Activated naive CD4-positive, alpha-beta T cell (primary cell): ENCODE data around the gene DLGAP1.
"Not testable (repeated sequence)": the region's sequence is repeated elsewhere in the genome, so short reads cannot be mapped to it uniquely, and the experiment has no call there.

Source experiments
- DNase-seq, 4 experiments: peaks; one replicate each; lab custom pipeline; 2025; lab: John Stamatoyannopoulos, UW

DLGAP1 gene

DNA sequence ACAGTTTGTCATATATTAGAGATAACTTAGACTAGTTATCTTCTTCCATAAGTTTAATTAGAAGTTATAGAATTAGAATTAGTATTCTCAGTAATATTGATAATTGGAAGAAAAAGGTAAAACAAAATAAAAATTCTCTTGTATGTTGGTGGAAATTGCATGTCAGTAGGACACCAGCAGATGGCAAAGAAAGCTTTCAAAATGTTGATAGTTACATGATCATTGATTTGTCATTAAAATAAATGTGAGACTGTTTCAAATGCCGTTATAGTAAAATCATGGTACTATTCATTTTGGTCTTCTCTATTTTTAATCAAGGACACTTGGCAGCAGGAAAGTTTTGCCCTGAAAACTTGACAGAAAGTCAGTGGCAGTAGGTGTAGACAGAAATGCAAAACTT lies 734.9 kb downstream of the DLGAP1 start:
- DNase-seq = no peak

DNA sequence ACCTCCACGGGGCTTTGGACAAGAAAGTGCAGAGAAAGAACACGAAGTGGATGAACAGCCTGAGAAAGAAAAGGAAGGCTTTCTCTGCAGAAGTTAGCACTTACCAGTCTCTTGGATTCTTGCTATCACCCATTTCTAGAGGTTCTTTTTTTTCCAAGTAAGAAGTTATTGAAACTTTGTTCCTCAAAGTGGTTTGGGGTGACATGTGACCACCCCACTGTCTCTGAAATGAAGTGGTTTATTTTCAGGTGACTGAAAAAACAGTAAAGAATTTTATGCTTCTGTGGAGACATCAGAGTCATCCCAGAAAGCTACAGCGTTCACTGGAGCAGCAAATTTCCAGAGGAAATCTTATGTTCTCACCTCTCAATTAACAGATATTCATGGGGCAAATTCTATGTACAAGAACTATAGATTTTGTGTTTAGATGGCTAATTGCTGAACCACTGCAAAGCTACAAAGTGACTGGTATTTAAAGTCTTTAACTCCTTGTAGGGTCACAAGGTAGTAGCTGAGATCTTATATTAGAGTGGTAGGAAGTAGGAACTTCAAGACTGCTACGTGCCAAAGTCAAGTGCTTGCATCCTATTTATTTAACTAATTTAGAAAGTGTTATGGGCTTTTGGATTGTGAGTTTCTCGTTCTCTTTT lies 737.6 kb downstream of the DLGAP1 start:
- no peak for DNase-seq

DNA sequence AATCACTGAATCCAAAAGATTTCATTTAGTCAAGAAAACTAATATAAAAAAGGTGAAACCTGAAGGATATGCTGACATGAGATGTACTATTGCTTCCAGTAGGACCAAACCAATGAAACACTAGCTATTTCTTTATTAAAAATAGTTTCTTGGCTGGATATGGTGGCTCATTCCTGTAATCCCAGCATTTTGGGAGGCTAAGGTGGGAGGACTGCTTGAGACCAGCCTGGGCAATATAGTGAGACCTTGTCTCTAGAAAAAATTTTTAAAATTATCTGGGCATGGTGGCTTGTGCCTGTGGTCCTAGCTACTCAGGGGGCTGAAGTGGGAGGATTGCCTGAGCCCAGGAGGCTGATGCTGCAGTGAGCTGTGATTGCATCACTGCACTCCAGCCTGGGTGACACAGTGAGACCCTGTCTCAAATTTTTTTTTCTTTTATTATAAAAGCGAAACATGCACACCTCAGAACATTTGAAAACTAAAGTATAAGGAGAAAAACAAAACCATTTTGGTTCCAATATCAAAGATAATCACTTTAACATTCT lies 738.9 kb downstream of the DLGAP1 start:
- no peak for DNase-seq

DNA sequence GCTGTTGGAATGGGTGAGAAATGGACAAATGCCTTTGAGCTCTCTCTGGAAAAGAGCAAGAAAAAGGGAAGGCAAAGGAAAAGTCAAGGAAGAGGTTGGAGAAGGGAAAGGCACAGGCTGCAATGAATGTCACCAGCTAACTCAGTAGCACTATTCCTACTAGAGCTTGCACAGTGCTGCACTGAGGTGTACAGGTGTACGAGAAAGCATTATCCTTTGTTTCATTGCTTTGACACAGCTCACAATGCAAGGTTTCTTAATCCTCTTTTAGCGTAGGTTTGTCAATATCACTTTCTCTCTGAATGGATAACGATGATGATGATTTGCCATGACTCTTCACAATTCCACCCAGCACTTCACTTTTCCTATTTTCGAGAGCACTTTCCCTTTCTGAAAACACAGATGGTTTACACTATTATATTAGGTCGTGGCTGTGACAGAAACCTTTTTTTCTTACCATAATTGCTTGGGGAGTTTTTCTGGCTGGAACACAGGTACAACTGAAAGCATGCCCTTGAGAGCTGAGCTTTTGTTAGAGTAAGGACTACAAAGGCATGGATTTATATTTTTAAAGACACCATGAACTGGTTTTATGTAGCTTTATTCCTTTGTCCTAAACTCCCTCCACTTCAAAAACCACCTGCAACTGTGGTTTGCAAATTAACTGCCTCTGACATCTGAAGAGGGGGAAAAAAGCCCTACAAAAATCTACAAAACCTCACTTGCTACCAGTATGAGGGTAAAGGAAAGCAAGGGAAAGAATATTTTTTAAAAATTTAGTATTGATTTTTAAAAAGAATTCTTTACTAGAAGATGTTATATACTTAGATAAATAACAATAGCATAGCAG lies 739.7 kb downstream of the DLGAP1 start:
- no peak for DNase-seq

DNA sequence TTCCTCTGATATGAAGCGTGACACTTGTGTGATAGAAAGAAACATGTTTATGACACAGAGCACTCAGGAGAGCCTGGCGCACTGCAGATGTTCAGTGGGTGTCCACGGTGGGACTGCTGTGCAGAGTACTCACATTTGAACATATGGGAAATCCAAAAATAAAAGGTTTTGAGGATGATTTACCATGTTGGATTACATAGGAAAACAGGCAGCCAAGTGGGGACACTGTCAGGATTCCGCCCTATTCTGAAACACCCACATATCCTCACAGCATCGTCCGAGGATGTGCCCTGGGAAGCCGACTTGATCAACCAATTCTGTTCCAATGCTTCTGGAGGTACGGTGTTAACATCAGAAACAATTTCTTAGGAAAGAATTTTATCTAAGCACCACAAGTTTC lies 741.4 kb downstream of the DLGAP1 start:
- DNase-seq = no peak

DNA sequence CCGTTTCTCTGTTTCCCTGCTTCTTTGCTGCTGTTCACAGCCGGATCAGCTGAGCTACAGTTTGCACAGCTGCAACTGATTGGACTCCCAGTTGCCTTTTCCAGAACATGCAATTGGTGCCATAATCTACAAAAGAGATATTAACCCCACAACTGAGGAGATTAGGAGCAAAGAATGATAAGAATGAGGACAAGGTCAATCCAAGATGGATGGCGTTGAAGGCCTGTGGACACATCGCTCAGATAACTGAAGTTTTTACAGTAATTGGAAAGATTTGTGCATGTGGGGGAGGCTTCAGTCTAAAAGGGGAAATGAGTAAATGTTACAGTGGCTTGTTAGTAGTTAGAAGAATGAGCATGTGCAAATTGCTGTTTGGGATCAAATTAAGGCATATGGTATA lies 741.9 kb downstream of the DLGAP1 start:
- DNase-seq = no peak

DNA sequence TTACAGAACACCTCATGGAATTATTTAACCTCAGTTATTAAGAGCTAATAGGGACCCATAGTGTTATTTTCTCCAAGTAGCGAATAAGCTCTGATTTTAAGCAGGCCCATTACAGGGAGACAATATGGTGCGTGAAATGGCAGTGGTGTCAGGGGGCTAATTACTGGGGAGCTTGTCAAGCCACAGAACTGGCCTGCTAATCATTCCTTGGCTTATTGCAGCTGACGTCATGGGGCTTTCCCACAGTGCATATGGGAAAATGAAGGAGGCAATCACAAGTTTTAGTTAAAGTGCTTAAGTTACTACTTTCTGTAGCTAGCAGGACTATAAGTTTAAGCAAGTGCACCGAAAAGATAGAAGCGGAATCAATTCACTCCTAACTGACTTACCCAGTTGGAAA lies 742.6 kb downstream of the DLGAP1 start:
- no peak for DNase-seq

DNA sequence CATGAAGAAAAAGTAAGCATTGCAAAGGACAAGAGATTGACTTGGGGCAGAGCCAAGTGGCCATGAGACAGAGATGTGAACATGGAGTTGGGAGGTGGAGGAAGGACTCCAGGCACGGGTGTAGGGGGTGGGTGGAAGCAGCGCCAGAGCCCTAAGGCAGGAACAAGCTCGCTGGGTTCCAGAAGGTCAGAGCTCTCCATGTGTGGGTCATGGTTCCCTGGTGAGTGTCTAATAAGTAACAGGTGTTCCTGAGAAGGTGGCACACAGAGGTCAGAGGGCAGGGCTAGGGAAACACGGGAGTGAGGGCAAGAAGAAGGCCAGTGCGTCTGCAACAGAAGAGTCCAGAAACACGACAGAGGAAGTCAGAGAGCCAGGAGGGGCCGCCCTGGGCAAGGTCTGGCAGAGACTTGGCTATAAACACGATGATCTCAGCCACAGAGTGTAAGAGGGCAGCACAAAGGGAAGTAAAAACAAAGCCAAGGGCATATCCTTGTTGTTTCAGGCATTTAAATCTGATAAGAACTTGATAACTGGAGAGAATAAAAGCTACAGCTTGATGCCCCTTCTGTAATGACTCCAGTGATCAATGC lies 744.3 kb downstream of the DLGAP1 start:
- DNase-seq = no peak

DNA sequence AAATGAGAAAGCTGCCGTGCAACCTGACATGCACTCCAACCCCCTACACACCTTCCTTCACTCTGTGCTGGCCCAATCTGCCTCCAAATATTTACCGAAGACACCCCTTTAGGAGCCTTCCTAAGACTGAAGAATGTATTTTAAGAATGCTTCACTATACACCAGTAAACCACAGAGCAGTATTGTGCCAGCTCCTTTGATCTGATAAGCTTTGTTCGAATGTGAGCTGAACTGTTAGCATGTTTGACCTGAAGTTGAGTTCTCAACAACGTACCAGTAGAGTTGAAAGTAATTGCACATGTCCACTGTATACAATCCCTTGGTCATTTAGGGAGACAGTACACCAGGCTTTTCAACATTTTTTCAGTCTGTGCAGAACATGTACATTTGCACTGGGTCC lies 745.9 kb downstream of the DLGAP1 start:
- DNase-seq = no peak

DNA sequence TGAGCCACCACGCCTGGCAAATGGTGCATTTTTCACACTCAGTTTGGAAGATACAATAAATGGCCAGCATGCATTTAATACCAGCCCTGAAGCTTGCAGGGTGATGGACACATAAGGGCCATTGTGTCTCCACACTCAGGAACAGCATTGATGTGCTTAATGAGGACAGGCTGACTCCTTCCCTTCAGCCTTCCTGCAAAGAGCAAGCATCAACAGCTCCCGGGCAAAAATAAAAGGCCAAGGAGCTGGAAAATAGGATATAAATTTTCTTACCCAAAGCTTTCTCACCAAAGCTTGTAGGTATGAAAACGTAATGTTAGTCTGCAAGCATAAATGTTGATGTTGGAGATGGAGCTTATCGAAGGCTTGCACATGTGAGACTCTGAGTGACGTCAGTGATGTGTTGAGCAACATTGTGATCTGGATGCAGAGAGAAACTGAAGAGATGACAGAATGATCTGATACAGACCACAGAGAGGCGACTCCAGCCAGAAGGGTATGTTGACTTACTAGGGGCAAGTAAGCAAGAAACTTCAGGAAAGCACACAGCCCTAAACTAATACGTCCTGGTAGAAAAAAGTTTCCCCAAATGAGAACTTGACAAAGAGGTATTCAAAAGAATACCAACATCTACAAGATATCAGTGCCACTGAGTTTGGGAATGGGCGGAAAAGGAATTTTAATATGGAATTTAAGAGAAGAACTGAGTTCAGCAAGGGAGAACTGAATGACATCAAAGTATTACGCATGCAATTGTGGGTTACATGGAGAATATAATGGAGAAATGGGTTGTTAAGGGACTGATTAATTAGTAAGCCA lies 748.6 kb downstream of the DLGAP1 start:
- no peak for DNase-seq

DNA sequence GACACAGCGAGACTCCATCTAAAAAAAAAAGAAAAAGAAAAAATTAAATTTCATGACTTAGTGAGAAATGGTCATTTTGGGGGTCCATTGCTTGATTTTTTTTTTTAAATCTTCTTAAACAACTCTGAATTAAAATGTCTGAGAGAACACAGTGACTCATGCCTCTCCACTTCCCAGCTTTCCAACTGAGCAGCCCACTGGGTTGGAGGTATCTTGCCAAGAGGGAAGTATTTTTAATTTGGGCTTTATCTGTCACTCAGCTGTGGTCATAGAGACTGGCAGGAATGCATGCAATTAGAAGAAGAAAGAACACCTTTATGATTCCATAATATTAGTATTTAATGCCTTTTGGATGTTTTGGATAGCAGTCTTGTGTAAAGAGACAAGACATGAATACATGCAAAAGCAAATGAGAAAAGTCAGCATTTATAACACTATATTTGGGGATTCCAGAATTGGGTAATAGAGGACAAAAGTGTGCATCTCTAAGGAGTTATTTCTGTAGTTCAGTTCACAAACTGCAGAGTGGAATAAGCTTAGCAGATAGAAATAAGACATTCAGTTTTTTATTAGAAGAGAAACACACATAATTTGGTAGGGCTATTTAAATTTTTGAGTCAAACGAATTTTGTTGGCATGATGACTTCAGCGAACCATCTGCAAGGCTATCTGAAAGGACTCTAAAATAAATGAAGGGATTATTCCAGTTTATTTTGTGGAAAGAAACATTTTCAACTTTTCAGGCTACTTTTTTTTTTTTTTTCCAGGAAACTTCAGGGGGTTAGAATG lies 750.4 kb downstream of the DLGAP1 start:
- no peak for DNase-seq

DNA sequence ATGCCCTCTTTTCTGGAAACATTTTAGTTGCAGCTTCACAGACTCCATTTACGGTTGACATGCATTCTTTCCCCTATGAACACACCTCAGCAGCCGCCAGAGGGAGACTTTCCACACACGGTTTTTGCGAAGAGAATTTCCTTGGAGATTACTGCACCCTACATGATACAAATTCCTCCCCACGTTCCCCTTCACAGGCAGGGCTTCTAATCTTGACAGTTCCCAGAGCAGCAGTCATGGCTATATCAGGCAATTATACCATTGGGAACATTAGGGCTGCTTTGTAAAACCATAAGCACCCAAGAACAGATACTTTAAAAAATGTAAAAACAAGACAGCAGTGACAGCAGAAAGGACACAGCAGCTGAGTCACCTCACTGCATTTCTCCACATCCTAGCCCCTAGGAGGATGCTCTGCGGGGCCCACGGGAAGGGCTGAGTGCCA lies 751.4 kb downstream of the DLGAP1 start:
- no peak for DNase-seq

DNA sequence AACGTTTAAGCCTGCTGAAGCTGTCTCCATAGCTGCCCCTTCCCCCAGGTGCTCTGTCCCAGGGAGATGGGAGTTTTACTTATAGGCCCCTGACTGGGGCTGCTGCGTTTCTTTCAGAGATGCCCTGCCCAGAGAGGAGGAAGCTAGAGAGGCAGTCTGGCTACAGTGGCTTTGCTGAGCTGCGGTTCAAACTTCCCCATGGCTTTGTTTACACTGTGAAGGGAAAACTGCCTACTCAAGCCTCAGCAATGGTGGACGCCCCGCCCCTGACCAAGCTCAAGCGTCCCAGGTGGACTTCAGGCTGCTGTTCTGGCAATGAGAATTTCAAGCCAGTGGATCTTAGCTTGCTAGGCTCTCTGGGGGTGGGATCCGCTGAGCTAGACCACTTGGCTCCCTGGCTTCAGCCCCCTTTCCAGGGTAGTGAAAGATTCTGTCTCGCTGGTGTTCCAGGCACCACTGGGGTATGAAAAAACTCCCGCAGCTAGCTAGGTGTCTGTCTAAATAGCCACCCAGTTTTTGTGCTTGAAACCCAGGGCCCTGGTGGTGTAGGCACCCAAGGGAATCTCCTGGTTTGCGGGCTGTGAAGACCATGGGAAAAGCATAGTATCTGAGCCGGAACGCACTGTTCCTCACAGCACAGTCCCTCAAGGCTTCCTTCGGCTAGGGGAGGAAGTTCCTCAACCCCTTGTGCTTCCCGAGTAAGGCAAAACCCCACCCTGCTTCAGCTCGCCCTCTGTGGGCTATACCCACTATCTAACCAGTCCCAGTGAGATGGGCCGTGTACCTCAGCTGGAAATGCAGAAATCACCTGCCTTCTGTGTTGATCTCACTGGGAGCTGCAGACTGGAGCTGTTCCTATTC lies 755.2 kb downstream of the DLGAP1 start:
- DNase-seq = not testable (repeated sequence)

DNA sequence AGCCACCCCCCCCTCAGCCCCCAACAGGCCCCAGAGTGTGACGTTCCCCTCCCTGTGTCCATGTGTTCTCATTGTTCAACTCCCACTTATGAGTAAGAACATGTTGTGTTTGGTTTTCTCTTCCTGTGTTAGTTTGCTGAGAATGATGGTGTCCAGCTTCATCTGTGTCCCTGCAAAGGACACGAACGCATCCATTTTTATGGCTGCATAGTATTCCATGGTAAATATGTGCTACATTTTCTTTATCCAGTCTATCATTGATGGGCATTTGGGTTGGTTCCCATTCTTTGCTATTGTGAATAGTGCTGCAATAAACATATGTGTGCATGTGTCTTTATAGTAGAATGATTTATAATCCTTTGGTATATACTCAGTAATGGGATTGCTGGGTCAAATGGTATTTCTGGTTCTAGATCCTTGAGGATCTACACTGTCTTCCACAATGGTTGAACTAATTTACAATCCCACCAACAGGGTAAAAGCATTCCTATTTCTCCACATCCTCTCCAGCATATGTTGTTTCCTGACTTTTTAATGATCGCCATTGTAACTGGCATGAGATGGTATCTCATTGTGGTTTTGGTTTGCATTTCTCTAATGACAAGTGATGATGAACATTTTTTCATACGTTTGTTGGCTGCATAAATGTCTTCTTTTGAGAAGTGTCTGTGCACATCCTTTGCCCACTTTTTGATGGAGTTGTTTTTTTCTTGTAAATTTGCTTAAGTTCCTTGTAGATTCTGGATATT lies 760.9 kb downstream of the DLGAP1 start:
- DNase-seq = not testable (repeated sequence)

DNA sequence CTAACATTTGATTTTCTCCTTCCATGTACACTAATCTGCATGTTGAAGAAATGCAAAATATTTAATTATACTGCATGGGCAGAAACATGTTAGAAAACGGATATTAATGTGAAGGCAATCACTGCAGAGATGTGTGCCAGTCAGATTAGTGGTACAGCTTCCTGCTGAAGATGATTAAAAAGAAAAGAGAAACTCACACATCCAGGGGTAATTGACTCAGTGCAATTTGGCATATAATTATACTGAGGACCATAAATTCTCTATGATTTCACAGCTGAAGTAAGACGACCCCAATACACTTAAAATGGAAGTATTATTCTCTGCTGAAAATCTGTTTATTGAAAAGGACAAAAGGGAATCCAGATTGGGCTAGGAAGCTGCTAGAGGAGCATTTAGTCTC lies 761.7 kb downstream of the DLGAP1 start:
- no peak for DNase-seq

DNA sequence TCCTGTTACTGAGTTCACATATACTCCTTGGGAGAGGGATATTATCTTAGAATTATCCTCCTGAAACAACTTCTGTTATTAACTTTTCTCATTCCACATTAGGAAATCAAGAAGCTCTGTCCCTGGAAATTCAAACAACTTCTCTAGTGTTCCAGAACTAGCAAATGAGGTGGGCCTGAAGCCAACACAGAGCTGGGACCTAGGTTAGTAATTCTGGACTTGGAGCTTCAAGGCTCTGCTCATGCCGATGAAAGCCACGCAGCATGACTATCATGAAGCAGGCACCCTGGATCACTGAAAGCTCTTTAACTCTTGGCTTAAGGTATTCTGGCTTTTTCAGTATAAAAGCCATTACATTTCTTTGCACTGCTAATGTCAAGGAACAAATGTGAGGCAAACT lies 762.4 kb downstream of the DLGAP1 start:
- no peak for DNase-seq

DNA sequence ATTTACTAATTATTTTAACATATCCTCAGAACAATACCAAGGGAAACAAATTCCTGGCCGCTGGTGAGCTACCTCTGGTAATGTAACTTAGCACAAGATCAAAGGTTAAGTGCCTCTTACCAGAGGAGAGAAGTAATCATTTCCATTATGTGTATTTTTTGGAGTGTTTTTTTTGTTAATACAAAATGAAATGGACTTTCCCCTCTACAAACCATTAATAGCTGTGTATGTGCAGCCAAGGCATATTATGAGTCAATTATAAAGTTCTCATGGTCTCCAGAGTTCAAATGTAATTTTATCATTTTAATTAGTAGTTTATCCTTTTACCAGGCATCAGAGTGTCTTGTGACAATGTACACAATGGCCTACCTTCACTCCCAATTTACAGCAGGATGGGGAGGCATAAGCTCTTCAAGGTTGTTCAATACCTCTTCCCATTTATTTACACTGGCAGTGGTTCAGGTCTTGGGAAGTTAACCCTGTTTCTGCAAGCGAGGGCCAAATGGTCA lies 762.9 kb downstream of the DLGAP1 start:
- no peak for DNase-seq

DNA sequence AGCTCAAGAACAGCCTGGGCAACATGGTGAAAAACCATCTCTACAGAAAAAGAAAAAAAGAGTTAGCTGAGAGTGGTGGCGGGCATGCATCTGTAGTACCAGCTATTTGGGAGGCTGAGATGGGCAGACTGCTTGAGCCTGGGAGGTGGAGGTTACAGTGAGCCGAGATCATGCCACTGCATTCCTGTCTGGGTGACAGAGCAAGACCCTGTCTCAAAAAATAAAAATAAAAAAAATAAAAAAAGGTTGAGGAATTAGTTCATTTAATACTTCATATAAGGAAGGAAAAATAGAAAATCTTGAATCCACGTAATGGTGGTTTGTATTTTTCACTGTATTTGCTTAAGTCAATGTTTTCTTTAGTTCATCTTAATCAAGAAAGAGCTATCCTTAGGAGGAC lies 763.4 kb downstream of the DLGAP1 start:
- no peak for DNase-seq

DNA sequence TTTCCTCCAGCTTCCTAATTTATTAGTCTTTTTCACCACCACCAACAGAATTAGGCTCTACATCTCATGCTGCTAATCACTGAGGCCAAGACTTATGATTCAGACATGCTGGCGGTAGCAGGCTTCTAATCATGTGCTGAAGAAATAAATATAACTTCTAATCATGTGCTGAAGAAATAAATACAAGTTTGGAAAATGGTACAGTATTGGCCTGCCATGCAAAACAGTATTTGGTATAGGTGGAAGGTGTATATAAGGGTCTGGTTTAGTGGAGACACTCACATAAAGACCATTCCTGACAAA lies 764.4 kb downstream of the DLGAP1 start:
- no peak for DNase-seq
